Measurements from ENCODE around the gene IL7R. TPM values are rescaled to one million over a fixed set of nuclear protein-coding genes. Genes with fewer than 3 reads are reported as not detected.

IL7R gene
- total and polyA plus RNA-seq, 2 of the 13 experiments (the other 11 are each of a cell fraction or from before 2014, with no cell fraction given) = not detected

DNA sequence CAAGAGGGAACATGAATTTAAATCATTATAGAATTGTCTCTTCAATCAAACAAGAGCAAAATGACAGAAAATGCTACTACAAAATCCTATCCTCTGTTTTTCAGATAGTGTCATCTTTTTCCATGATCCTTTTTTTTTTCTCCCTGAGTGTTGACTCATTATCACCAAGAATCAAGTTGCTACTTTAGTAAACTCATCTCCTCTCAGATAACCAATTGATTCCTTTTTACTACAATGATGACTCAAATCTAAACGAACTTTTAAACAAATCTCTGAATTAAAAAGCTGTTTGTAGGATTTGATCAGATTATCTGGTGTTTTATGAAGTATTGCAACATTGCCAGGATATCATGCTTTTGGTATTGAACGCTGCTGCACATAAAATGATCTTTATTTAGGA lies 23.9 kb upstream of the IL7R start:
- Histone ChIP-seq H3K27me3 (ENCODE audit: control insufficient read depth in 1 of 2, insufficient read depth in 2 of 2, low read length in 2 of 2) (no peaks in the 10 kb centered on the region; a peak in 1 of 5 replicates), H3K4me3 (replicated peaks in 1 of 3; ENCODE audit: insufficient read depth in 1 of 3, low read depth in 2 of 3, low read length in 3 of 3) (no peak overlapping the region), H3K36me3 (replicated peaks in 1 of 2; ENCODE audit: control insufficient read depth in 1 of 2, insufficient read depth in 2 of 2, low read length in 2 of 2) (no peaks in the 10 kb centered on the region), H2AFZ (ENCODE audit: low read length) (no peak overlapping the region), H3K79me2 (ENCODE audit: insufficient read depth, low read length) (no peaks in the 10 kb centered on the region), H3K9me3 (ENCODE audit: low read length) (no peaks in the 10 kb centered on the region), H3K4me2 (ENCODE audit: low read depth, low read length) (no peak overlapping the region), H3K4me1 (ENCODE audit: insufficient read depth, low read length) (no peaks in the 10 kb centered on the region), H3K9ac (ENCODE audit: insufficient read depth, low read depth, low read length) (no peak overlapping the region), H4K20me1 (ENCODE audit: insufficient read depth, low read length) (no peaks in the 10 kb centered on the region), H3K27ac (ENCODE audit: extremely low read length, insufficient read depth, low read length) (no peak overlapping the region)
- WGBS (ENCODE audit: low lambda C conversion rate) = 2% methylated on average over 2 of the region's 2 CpGs
- DNase-seq (ENCODE audit: low spot score) = no peak
- in situ Hi-C loops (cut with HindIII; ENCODE audit: extremely low pct_ligation_motif_present, low pct_unique_long_range_greater_than_20kb) = no loop called here
- BruUV-seq (replicated peaks) = no TSS peak
- no peak for FAIRE-seq
- ATAC-seq = no peak
- intact Hi-C loops (cut with micrococcal nuclease; ENCODE audit: unreplicated experiment) = no loop called here
- ChIA-PET POLR2A (no interaction called here), CTCF (ENCODE audit: low intra/inter-chr PET ratio, low total read pairs) (no interaction called here)
- TF ChIP-seq ZBTB26 (CRISPR knock-in tag; IDR thresholded peaks at IDR 0.05; ENCODE audit: borderline replicate concordance) (no peak), ZNF44 (CRISPR knock-in tag; IDR thresholded peaks at IDR 0.05) (no peak), ZNF317 (CRISPR knock-in tag; IDR thresholded peaks at IDR 0.05) (no peak), SRSF1 (optimal IDR thresholded peaks at IDR 0.05; ENCODE audit: low read depth, low read length) (no peak), HNF4G (IDR thresholded peaks at IDR 0.05; ENCODE audit: borderline replicate concordance, low read depth, low read length) (no peak), HNF4G (CRISPR knock-in tag; IDR thresholded peaks at IDR 0.05; ENCODE audit: borderline replicate concordance, low read depth) (no peak), RBAK (CRISPR knock-in tag; IDR thresholded peaks at IDR 0.05) (no peak), NKX3-1 (CRISPR knock-in tag; IDR thresholded peaks at IDR 0.05) (no peak), YY1 (IDR thresholded peaks at IDR 0.05; ENCODE audit: insufficient read depth, insufficient replicate concordance, low read depth, low read length) (no peak), POLR2AphosphoS2 (IDR thresholded peaks at IDR 0.05; ENCODE audit: low read depth, low read length) (no peak), ZNF777 (CRISPR knock-in tag; IDR thresholded peaks at IDR 0.05) (no peak), ZNF724P (CRISPR knock-in tag; IDR thresholded peaks at IDR 0.05; ENCODE audit: borderline replicate concordance) (no peak), REXO4 (CRISPR knock-in tag; IDR thresholded peaks at IDR 0.05; ENCODE audit: borderline replicate concordance) (no peak), ZNF431 (CRISPR knock-in tag; IDR thresholded peaks at IDR 0.05; ENCODE audit: borderline replicate concordance, low read depth) (no peak), CENPT (CRISPR knock-in tag; IDR thresholded peaks at IDR 0.05; ENCODE audit: low read depth) (no peak), HNRNPUL1 (IDR thresholded peaks at IDR 0.05; ENCODE audit: low read depth, low read length) (no peak)
- TF ChIP-seq, protein P1, sequence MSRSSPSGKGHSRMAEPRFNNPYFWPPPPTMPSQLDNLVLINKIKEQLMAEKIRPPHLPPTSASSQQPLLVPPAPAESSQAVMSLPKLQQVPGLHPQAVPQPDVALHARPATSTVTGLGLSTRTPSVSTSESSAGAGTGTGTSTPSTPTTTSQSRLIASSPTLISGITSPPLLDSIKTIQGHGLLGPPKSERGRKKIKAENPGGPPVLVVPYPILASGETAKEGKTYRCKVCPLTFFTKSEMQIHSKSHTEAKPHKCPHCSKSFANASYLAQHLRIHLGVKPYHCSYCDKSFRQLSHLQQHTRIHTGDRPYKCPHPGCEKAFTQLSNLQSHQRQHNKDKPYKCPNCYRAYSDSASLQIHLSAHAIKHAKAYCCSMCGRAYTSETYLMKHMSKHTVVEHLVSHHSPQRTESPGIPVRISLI (CRISPR knock-in tag; IDR thresholded peaks at IDR 0.05; ENCODE audit: borderline replicate concordance) = no peak
- TF ChIP-seq, protein P2, sequence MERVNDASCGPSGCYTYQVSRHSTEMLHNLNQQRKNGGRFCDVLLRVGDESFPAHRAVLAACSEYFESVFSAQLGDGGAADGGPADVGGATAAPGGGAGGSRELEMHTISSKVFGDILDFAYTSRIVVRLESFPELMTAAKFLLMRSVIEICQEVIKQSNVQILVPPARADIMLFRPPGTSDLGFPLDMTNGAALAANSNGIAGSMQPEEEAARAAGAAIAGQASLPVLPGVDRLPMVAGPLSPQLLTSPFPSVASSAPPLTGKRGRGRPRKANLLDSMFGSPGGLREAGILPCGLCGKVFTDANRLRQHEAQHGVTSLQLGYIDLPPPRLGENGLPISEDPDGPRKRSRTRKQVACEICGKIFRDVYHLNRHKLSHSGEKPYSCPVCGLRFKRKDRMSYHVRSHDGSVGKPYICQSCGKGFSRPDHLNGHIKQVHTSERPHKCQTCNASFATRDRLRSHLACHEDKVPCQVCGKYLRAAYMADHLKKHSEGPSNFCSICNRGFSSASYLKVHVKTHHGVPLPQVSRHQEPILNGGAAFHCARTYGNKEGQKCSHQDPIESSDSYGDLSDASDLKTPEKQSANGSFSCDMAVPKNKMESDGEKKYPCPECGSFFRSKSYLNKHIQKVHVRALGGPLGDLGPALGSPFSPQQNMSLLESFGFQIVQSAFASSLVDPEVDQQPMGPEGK (CRISPR knock-in tag; IDR thresholded peaks at IDR 0.05) = no peak

All from HepG2 (cell line).